AG08396 (cell line): Measurements from ENCODE around the gene INSYN2B.
A peak's percentile ranks its signal among the peaks of the same experiment; 100 is the strongest.
"Not testable (repeated sequence)": the region's sequence is repeated elsewhere in the genome, so short reads cannot be mapped to it uniquely, and the experiment has no call there.

ENCODE experiments used
- DNase-seq: peaks from one replicate; pipeline ENCODE4 v3.0.0; 2012; ENCODE audit warnings: low spot score, mixed read lengths

The INSYN2B gene

DNA sequence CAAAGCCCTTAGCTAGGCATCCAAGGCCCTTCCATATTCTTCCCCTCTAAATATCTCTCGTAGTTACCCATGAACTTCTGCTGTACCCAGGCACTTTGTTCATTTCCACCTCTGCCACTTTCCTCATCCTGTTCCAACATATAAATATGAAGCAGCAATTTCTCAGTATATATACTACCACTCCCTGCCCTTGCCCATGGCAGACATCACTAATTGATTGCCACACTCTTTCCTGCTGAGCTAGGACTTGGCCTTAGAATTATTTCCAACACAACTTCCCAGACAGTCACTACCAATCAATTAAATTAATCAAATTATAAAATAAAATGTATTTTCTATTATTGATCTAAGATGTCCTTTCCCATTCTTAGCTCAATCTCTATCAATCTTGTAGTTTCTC is 8.5 kb downstream of the INSYN2B start:
- no peak for DNase-seq

DNA sequence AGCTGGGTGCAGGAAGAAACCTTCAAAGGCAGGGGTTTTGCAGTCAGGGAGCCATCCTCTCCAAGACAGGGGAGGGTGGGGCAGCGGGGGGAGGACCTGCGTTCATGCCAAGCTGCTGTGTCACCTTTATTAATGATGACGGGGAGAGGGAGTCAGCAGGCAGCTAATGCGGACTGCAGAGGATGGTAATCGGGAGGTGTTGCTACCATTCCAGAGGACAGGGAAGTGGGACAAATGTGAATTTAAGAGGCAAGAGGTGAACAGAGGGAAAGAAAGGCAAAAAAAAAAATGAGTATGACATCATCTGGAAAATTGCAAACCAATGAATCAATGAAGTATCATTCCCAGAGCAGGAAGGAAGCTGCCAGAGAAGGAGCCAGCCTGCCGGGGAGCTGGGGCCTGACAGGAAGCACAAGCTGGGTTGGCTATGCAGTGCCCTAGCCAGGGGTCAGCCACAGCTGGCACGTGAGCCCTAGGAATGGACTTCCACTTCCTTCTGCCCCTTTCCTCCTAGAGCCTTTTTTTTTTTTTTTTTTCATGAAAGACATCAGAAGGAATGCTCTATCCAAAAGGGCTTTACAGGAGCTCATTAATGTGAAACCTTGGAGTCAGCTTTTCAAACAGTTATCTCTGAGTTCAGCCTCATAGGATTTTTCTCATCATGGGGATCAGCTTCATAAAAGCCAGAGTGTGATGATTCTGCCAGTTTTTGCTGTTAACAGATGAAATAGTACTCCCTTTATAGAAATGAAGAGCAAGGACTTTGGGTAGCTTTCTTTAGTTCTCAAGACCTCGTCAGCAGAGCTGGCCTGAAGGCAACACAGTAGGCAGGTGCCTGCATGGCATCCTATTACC is 9.2 kb downstream of the INSYN2B start:
- DNase-seq: peak; percentile 77

DNA sequence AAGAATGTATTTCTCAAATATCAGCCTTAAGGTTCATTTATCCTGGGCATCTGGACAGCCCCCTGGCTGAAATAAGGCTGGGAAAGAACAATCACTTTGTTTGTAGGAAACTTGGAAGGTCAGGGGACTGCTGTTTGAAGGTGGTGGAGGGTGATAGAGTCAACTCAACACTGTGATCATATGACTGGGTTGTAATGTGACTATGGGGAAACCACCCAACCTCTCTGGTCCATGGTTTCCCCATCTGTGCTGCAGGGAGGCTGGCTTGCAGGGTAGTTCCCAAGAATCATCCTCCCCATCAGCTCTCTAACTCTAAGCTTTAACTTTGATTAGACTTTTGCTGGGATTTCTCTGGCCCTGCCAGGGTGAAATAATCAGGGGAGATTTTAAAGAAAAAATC is 10.0 kb downstream of the INSYN2B start:
- DNase-seq: no peak

DNA sequence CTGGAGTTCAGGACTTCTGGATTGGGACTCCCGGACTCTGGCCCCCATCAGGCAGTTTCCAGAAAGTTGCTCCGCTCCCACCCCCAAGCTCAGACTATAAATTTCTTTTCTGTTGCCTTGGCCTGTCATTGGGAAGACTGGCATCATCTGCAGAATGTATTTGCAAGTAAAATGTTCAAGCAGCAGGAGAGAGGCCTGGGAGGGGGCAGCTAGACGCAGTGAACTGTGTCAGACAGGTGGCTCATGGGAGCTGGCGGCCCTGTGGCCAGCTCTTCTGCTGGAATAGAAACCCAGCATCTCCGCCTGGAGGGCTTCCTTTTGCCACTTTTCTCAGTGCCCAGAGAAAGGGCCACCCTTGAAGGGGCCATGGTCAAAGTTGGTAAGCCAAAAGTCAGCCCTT is 16.0 kb downstream of the INSYN2B start:
- DNase-seq: no peak

DNA sequence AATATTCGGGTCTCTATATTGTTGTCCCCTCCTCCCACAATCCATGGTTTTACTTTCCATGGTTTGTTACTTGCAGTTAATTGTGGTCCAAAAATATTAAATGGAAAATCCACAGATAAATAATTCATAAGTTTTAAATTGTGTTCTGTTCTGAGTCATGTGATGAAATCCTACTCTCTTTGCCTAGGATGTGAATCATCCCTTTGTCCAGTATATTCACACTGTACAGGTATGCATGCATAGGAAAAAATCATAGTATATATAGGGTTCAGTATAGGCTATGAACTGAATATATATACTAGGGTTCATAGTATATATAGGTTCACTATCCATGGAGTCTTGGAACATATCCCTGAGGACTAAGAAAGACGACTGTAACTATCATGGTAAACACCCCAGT is 19.6 kb downstream of the INSYN2B start:
- no peak for DNase-seq

DNA sequence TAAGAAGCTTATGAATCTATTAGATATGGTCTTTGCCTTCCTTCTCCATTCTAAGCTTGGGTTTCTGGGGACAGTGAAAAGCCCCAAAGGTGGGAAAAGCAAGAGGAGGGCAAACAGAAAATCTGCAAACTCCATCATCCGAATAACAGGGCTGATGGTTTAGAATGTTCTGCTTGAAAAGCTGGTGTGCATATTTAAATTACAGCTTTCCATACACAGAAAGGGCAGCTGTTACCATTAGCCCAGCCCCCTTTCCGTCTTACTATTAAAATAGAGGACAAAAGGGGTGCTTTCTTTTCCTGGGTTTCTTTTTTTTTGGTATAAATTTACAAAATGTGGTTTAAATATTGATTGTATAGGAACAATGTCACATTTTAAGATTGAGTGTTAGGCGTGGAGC is 22.0 kb downstream of the INSYN2B start:
- no peak for DNase-seq

DNA sequence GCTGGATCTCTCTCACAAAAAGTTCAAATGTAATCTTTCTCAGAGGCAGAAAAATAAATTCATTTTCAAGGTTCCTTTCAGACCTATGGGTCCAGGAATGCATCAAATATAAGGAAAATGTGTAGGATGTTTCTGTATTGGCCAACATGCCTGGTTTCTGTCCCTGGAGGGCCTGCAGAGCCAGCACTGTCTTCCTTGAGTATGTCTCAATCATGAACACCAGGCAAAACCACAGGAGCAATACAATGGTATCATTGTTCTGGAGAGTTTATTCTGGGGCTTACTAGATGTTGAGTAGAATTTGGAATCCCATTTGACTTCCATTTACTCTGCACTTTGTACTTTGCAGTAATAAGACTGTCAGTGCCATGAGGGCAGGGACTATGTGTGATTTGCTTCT is 23.5 kb downstream of the INSYN2B start:
- no peak for DNase-seq

DNA sequence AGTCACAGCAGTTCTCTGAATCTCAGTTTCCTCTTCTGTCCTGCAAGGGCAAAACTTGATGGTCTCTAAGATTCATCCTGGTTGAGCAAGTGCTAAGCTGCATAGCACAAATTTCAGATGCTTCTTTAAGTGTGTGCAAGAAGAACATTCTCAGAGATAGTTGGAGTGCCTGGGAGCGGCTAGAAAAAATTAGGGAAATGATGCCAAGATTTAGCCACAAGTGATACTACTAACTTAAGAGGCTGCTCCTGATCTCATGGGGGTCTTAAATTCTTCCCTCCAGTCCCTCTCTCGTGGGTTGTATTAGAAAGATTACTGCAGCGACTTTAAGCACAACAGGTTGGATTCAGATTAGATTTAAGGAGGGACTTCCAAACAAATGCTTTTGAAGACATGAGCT is 24.2 kb downstream of the INSYN2B start:
- DNase-seq: no peak

DNA sequence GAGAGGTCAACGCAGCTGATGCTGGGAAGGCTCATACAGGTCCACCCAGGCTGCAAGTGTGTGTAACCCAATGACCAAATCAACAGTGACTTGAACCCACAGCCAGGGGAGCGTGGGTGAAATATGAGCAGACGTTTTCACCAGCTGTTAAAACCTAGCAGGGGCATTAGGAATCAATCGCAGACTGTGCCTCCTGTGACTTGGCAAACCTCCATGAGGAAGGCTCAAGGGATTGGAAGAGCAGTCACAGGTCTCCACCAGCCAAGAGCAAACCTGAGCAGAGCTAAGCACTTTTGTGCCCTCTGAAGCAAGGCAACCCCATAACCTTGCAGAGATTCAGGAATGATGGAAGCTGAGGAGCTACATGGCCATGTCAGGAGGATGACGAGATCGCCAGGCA is 25.5 kb downstream of the INSYN2B start:
- DNase-seq: no peak

DNA sequence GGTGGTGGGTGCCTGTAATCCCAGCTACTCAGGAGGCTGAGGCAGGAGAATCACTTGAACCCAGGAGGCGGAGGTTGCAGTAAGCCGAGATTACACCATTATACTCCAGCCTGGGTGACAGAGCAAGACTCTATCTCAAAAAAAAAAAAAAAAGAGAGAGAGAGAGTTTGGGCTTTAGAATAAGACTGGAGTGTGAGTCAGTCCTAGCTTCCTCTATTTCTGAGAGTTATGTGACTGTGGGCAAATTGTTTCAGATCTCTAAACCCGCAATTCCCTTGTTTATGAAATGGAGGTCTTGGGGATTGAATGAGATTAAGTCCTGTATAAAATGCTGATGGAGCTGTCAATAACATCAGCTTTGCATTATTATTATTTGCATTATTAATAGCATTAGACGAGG is 27.1 kb downstream of the INSYN2B start:
- not testable (repeated sequence) for DNase-seq

DNA sequence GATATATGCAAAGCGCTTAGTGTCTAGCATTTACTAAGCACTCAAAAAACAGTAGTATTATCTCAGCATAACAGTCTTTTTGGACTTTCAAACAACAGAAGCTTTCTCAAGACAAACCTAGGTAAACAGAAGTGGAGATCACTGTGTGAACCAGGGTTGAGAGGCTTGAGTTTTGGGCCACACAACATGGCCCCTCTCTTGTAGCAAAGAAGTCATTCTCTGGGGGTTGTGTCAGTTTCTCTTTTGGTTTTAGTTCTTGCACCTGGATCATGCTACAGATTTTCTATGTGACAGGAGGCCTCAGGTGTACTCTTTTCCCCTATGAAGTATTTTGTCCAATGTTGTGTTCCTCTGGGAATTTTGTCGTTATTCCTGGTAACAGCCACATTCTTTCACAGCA is 30.0 kb downstream of the INSYN2B start:
- DNase-seq: no peak

DNA sequence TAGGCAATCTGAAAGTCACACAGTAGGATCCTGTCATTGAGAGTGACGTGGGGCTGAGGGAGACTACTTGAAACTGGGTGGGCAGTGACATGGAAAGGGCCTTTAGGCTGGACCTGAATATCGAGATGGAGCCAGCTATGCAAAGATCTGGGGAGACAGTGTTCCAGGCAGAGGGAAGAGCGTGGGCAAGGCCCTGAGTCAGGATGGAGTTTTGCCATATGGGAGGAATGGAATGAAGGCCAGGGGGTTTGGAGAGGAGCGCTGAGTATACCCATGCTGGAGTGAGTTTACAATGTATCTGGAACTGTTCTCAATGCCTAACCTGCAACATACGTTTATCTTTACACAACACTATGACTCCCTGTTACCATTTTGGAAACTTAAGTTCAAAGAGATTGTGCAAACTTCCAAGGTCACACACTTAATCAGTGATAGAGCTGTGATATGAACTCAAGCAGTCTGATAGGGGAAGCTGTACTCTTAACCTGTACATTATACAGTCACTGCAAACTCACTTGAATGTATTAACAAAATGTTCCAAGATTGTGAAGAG is 33.5 kb downstream of the INSYN2B start:
- no peak for DNase-seq

DNA sequence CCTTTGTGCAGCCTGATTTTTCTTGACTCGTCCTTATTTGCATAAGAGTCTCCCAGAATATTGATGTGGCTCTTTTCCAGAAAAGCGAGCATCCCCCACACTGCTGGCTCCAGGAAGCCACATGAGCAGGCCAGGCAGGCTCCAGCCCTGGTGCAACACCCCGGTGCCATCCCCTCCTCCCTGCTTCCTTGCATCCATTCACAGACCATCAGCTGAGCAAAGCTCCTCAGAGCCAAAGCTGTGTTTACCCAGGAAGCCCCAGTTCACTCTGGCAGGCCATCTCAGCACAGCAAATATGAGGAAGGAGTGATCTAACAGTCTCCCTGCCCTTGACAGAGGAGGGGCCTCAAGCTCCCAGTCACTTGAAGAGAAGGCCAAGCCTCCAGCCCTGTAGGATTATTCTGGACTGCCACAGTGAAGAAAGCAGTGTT is 34.4 kb downstream of the INSYN2B start:
- DNase-seq: peak; percentile 86

DNA sequence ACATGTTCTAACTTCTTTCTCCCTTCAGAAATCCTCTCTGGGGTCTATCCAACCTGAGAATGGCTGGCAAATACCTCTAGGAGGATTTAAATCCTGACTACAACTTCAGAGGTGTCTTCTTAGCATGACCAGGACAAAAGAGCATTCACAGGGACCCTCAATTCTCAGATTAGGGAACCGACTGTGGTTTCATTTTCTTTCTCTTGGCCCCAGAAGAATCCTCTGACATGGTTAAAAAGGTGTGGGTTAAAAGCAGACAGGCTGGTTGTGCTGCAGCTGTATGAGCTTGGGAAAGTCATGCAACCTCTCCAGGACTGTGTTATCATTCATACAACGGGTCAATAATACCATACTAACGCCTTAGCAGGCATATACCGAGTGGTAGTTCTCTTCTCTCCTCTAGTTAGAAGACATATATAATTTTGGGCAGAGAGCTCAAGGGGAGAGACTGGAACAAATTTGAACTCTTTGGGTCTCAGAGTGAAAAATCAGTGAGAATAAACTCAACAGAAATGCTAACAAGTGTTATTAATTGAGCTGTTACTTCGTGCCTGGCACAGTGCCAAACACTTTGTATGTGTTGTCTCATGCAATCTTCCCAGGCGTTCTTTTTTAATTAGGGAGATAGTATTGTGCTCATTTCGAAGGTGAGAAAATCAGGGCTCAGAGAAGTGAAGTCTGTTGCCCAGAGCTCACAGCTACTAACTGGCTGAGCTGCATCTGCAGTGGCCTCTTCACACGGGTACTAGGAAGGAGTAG is 35.2 kb downstream of the INSYN2B start:
- DNase-seq: no peak

DNA sequence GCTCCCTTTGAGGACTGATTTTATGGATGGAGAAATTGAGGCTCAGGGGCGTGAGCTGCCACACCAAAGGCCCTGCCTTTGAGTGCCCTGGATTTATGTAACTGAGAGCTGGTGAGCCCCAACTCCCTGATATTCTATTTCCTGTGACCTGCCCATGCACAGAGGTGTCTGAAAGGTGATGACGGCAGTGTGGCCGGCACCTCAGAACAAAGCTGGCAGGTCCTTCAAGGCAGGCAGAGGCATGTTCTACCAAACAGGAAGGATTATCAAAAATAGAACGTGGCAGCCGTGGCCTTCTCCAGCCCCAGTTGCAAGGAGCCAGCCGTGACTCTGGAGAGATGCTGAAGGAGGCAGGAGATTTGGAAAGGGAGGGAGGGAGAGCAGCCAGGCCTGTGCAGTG is 36.2 kb downstream of the INSYN2B start:
- no peak for DNase-seq

DNA sequence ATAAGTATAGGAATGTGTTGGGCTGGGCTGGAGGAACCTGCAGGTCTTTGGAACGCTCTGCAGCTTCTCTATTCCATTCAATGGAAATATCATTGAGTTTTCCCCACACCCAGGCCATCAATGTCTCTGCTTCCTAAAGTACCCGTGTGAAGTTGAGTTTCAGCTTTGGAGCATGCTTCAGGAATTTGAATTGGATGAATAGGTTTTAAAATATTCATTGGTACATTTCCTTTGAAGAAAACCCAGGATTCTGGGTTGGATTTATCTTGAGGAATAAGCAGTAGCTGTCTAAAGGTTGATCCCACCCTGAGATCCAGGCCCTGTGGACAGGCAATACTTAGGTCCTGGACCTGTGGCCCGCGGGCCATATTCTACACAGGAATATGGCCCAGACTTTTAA is 37.3 kb downstream of the INSYN2B start:
- DNase-seq: no peak

DNA sequence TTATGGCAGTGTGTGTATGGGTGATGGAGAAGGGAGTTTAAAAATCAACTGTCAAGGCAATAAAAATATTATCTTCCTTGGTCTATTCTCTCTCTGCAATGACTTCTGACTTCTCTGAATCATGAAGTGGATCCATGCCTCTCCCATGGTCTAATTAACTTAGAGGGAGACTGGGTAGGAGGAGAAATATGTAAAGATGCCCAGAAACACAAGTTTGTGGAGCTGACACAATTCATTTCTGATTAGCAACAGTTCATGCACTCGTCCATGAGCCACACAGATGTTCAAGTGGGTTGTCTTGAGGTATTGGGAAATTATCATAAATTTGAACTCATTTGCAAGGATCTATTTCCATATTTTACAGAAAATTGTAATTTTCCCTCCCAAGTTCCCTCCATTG is 38.1 kb downstream of the INSYN2B start:
- no peak for DNase-seq

DNA sequence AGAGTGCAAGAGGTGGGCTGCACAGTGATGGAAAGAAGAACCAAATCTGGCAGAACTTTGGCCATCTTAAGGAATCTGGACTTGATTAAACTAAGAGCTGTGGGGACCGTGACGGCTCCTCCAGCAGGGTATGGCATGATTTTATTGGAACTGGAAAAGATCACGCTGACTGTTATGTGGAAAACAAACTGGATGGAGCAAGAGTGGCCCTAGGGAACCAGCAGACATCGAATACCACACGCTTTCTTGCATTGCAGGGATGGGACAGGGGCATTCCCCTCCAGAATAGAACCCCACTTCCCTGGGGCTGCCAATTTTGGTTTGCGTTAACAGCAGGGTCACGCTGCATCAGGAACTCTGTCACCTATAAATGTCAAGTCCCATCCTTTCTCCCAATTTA is 38.8 kb downstream of the INSYN2B start:
- DNase-seq: no peak

DNA sequence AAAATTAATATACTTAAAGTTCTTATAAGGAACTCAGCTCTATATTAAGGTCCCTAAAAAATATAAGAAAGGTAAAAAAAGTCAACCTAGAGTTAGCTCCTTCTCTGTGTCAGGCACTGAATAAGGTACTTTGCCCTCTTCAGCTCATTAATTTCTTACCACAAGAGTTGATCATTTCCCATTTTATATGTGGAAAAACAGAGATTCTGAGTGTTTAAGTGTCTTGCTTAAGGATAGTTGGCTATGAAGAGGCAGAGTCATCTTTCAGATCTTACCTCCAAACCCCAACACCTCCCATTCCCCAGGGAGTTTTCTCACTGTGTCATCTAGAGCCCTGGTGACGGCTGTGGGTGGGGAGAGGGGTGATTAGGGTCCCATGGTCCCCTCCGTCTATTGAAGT is 40.6 kb downstream of the INSYN2B start:
- no peak for DNase-seq

DNA sequence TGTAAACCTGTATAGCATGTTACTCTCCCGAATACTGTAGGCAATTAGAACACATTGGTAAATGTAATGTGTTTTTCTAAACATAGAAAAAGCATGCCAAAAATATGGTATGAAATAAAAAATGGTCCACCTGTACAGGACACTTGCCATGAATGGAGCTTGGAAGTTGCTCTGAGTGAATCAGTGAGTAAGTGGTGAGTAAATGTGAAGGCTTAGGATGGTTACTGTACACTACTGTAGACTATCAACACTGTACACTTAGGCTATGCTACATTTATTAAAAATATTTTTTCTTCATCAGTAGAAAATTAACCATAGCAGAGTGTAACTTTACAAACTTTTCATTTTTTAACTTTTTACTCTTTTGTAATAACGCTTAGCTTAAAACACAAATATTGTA is 41.9 kb downstream of the INSYN2B start:
- DNase-seq: no peak

DNA sequence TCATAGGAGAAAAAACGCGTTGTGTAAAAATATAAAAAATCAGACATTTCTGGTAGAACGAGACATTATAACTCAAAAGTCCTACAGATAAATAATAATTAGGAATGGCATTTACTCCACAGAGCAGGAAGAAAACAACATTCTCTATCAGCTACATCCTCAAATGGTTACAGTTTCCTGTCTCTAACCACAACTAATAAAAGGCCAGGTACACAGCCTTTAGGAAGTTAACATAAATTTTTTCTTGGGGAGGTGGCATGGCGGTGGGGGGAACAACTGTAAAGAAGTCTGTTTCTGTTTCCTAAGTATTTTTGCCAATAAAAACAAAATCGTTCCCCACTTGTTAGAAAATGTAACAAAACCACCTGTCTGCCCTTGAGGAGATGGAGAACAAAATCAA is 44.5 kb downstream of the INSYN2B start:
- no peak for DNase-seq

DNA sequence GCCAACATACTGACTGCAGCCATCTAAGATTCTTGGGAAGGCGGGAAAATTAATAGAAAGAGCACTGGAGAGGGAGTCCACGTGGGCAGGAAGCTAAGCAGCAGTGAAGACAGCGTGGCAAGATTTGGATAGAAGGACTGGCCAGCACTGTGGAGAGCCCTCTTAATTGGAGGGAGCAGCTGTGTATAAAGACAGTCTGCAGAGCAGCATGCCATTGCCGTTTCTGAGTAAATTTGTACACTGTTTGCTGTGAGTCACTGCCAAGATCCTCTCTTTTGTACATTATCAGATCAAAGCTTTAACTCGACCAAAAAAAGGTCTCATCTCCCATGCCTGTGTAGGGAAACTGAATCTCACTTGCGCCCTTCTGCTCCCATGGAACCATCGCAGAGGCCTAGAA is 45.3 kb downstream of the INSYN2B start:
- DNase-seq: peak; percentile 37

DNA sequence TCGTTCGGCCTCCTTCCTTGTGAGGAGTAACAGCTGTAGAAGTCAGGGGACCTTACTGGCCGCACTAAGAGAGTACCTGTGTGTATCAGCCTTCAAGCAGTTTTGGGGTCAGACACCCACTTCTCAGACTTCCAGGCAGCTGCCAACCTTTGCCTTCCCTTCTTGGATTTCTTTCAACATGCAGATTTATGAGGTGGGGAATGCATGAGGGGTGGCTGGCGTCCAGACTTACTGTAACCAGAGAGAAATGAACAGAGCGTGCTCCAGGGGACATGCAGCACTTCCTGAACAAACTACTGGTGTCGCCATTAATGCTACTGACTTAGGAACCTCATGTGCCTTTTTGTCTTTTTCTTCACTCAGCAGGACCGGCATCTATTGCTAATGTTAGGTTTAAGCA is 46.7 kb downstream of the INSYN2B start:
- no peak for DNase-seq
